GM12891 (cell line): ENCODE data around the gene EHMT1.

ENCODE experiments used
- POLR2A ChIP-seq: IDR thresholded peaks from 2 replicates; pipeline ENCODE4 v1.6.1; 2011; ENCODE audit warnings: low read depth, low read length, control low read depth
- POLR2AphosphoS5 ChIP-seq: IDR thresholded peaks from 2 replicates; pipeline ENCODE4 v1.6.1; 2011; ENCODE audit warnings: low read depth, low read length, control low read depth

DNA sequence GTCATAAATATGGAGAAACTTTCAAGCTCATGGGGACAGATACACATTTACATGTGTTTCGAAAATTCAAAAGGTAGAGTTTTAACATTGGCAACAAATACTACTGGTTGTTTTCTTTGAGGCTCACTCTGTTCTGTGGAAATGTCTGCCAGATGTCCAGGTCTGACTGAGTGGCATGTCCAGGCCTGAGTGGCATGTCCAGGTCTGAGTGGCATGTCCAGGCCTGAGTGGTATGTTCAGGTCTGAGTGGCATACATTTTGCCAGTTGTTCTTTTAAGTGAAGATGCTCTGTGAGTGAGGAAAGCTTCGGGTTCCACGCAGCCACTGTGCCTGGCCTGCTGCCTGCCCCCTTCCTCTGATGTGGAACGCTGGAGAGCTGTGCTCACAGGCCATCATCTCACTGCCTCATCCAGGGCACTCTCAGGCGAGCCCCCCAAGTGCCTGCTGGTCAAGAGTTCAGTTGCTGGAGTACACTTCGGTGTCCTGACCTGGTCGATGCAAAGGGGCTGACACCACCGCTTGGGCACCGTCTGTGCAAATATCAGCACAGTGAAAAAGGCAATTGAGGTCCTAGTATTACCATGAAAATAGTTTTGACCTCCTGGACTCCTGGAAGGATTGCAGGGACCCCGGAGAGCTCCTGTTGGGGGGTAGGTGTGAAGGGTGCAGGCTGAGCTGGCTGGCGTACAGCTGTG lies 89.9 kb downstream of the EHMT1 start:
- TF ChIP-seq POLR2A (no peak), POLR2AphosphoS5 (no peak)
